Neuronal stem cell (in vitro differentiated cells): ENCODE results near the gene TMCC1.

Source experiments
- DNase-seq: peaks from one replicate; pipeline ENCODE4 v3.0.0-alpha.2; 2013; ENCODE audit warnings: low spot score
- H2AFZ ChIP-seq: one replicate; pipeline ENCODE4 v1.6.1; 2013; ENCODE audit warnings: mild to moderate bottlenecking, low read length, inconsistent platforms
- H2AK5ac ChIP-seq: 2 replicates; pipeline ENCODE4 v1.6.1; 2013; ENCODE audit warnings: low read depth, mild to moderate bottlenecking, inconsistent platforms, low read length, moderate library complexity, mixed read lengths
- H2BK120ac ChIP-seq: 2 replicates; pipeline ENCODE4 v1.6.1; 2013; ENCODE audit warnings: low read depth, mild to moderate bottlenecking, inconsistent platforms, low read length, moderate library complexity, mixed read lengths
- H2BK12ac ChIP-seq: one replicate; pipeline ENCODE4 v1.6.1; 2013; ENCODE audit warnings: low read length, inconsistent platforms
- H2BK15ac ChIP-seq: 2 replicates; pipeline ENCODE4 v1.6.1; 2013; ENCODE audit warnings: mild to moderate bottlenecking, low read length, inconsistent platforms, mixed read lengths
- H2BK5ac ChIP-seq: one replicate; pipeline ENCODE4 v1.6.1; 2013; ENCODE audit warnings: inconsistent platforms, mild to moderate bottlenecking, low read length, moderate library complexity
- H3K14ac ChIP-seq: one replicate; pipeline ENCODE4 v1.6.1; 2013; ENCODE audit warnings: low read length, inconsistent platforms
- H3K18ac ChIP-seq: 2 replicates; pipeline ENCODE4 v1.6.1; 2013; ENCODE audit warnings: low read length, inconsistent platforms
- H3K23ac ChIP-seq: 2 replicates; pipeline ENCODE4 v1.6.1; 2013; ENCODE audit warnings: low read depth, mild to moderate bottlenecking, mixed read lengths, low read length, inconsistent platforms; ENCODE audit not compliant: poor library complexity
- H3K27ac ChIP-seq: replicated peaks from 3 replicates; pipeline ENCODE4 v1.5.1; 2013; ENCODE audit warnings: low read length, inconsistent platforms
- H3K27me3 ChIP-seq, 3 experiments: 2 replicates each; pipeline ENCODE4 v1.6.1; 2013; ENCODE audit warnings: low read length in 3 of 3, mild to moderate bottlenecking in 2 of 3, inconsistent platforms in 1 of 3, low read depth in 1 of 3, mixed read lengths in 1 of 3, moderate library complexity in 1 of 3; ENCODE audit not compliant: control insufficient read depth in 3 of 3, insufficient read depth in 3 of 3
- H3K36me3 ChIP-seq, 2 donors: replicated peaks in 1 of 2; 2 replicates each; pipeline ENCODE4 v1.6.1; 2013; ENCODE audit warnings: low read length in 2 of 2; ENCODE audit not compliant: control insufficient read depth in 2 of 2, insufficient read depth in 2 of 2
- H3K4ac ChIP-seq: 2 replicates; pipeline ENCODE4 v1.6.1; 2013; ENCODE audit warnings: inconsistent platforms, mild to moderate bottlenecking, low read length, moderate library complexity
- H3K4me1 ChIP-seq, 2 donors: 1 replicate in 1 of 2; 2 replicates in 1 of 2; pipeline ENCODE4 v1.6.1; 2013; ENCODE audit warnings: low read length in 2 of 2, low read depth in 1 of 2; ENCODE audit not compliant: control insufficient read depth in 2 of 2, insufficient read depth in 1 of 2
- H3K4me2 ChIP-seq: one replicate; pipeline ENCODE4 v1.6.1; 2013; ENCODE audit warnings: mild to moderate bottlenecking, low read length, inconsistent platforms; ENCODE audit not compliant: insufficient read depth, poor library complexity, severe bottlenecking
- H3K4me3 ChIP-seq, 2 donors: 2 replicates each; pipeline ENCODE4 v1.5.1; 2013; ENCODE audit warnings: low read length in 2 of 2, mild to moderate bottlenecking in 2 of 2, inconsistent platforms in 1 of 2, moderate library complexity in 1 of 2
- H3K79me1 ChIP-seq: one replicate; pipeline ENCODE4 v1.6.1; 2013; ENCODE audit warnings: low read depth, mild to moderate bottlenecking, inconsistent platforms, low read length, moderate library complexity
- H3K9ac ChIP-seq: one replicate; pipeline ENCODE4 v1.6.1; 2013; ENCODE audit warnings: mild to moderate bottlenecking, low read depth, low read length, inconsistent platforms; ENCODE audit not compliant: poor library complexity
- H3K9me3 ChIP-seq, 2 donors: replicated peaks in 1 of 2; 2 replicates each; pipeline versions ENCODE3 to v1.6.1; 2013; ENCODE audit warnings: low read length in 2 of 2, mild to moderate bottlenecking in 2 of 2, inconsistent platforms in 1 of 2, low read depth in 1 of 2, mixed read lengths in 1 of 2, moderate library complexity in 1 of 2; ENCODE audit not compliant: control insufficient read depth in 2 of 2, insufficient read depth in 1 of 2
- H4K8ac ChIP-seq: one replicate; pipeline ENCODE4 v1.6.1; 2013; ENCODE audit warnings: low read depth, mild to moderate bottlenecking, inconsistent platforms, low read length, moderate library complexity
- H4K91ac ChIP-seq: one replicate; pipeline ENCODE4 v1.6.1; 2013; ENCODE audit warnings: low read length, low read depth, mild to moderate bottlenecking, inconsistent platforms; ENCODE audit not compliant: poor library complexity
- WGBS, 2 donors: extraction: QIAGEN DNeasy Blood & Tissue Kit; methylation state at CpG; one replicate each; pipeline ENCODE4 v1.1.7; 2013; ENCODE audit warnings: missing lambda C conversion rate in 2 of 2, mixed read lengths in 1 of 2; ENCODE audit not compliant: insufficient read length in 2 of 2, insufficient replicate concordance in 1 of 2; ENCODE audit errors: extremely low coverage in 2 of 2; 5-methylcytosine and 5-hydroxymethylcytosine counted together

Gene TMCC1

GRCh38 chr3:129736070-129736469 is 157.4 kb downstream of the TMCC1 start:
- WGBS, 2 donors: no CpG with 5 or more reads among the region's 2 CpGs
- no peak overlapping the region for H2BK15ac ChIP-seq
- no peak for DNase-seq

GRCh38 chr3:129735638-129736037 is 157.9 kb downstream of the TMCC1 start:
- Histone ChIP-seq H3K4me3 (no peak overlapping the region), H2AK5ac (no peak overlapping the region), H3K27ac (no peak overlapping the region), H3K23ac (no peak overlapping the region), H4K8ac (no peak overlapping the region), H3K27me3 (no peaks in the 10 kb centered on the region), H3K9me3 (no peaks in the 10 kb centered on the region), H3K4me2 (no peak overlapping the region), H3K79me1 (peaks cover 2% of the 10 kb centered on the region), H3K9ac (no peak overlapping the region), H2BK120ac (no peak overlapping the region), H4K91ac (no peak overlapping the region), H3K14ac (no peak overlapping the region), H3K4me1 (peaks cover 4 to 5% of the 10 kb centered on the region in 2 donors), H2BK5ac (no peak overlapping the region), H2BK15ac (no peak overlapping the region), H3K4ac (no peak overlapping the region), H3K18ac (no peak overlapping the region), H2AFZ (no peak overlapping the region), H3K36me3 (no peaks in the 10 kb centered on the region), H2BK12ac (no peak overlapping the region)
- WGBS, 2 donors: no CpG with 5 or more reads among the region's 4 CpGs
- DNase-seq: no peak

More at GRCh38 chr3:129736070-129736469, 157.4 kb downstream of the TMCC1 start:
- Histone ChIP-seq H3K4me3 (no peak overlapping the region), H4K8ac (no peak overlapping the region), H3K9me3 (no peaks in the 10 kb centered on the region), H3K14ac (no peak overlapping the region), H3K4me2 (no peak overlapping the region), H3K9ac (no peak overlapping the region), H3K4ac (no peak overlapping the region), H3K36me3 (no peaks in the 10 kb centered on the region), H3K79me1 (peaks cover 2% of the 10 kb centered on the region), H2BK12ac (no peak overlapping the region), H3K27ac (no peak overlapping the region), H3K18ac (no peak overlapping the region), H2AFZ (no peak overlapping the region), H3K4me1 (peaks cover 4 to 5% of the 10 kb centered on the region in 2 donors), H2BK120ac (no peak overlapping the region), H2BK5ac (no peak overlapping the region), H4K91ac (no peak overlapping the region), H2AK5ac (no peak overlapping the region), H3K27me3 (no peaks in the 10 kb centered on the region), H3K23ac (no peak overlapping the region)

DNA sequence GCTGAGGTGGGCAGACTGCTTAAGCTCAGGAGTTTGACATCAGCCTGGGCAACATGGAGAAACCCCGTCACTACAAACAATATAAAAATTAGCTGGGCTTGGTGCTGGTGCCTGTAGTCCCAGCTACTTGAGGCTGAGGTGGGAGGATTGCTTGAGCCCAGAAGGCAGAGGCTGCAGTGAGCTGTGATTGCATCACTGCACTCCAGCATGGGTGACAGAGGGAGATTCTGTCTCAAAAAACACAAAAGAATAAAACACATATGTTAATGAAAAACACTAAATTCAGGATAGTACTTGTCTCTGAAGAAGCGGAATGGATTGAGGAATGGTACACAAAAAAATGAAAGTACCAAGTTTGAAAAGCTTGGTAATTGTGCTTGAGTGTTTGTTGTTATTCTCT is 159.1 kb downstream of the TMCC1 start:
- H4K8ac ChIP-seq: no peak overlapping the region
- DNase-seq: no peak
- H4K91ac ChIP-seq: no peak overlapping the region
- no peak overlapping the region for H2BK120ac ChIP-seq
- peaks cover 4 to 5% of the 10 kb centered on the region in 2 donors for H3K4me1 ChIP-seq
- H3K27me3 ChIP-seq: no peaks in the 10 kb centered on the region
- H3K9me3 ChIP-seq: peaks cover 0 to 2% of the 10 kb centered on the region in 2 donors
- no peak overlapping the region for H2BK15ac ChIP-seq
- no peak overlapping the region for H3K4ac ChIP-seq
- no peak overlapping the region for H2BK5ac ChIP-seq
- no peak overlapping the region for H2AK5ac ChIP-seq
- no CpG with 5 or more reads among the region's 2 CpGs for WGBS, 2 donors
- no peak overlapping the region for H2AFZ ChIP-seq
- H2BK12ac ChIP-seq: no peak overlapping the region
- peaks cover 2% of the 10 kb centered on the region for H3K79me1 ChIP-seq
- H3K36me3 ChIP-seq: no peaks in the 10 kb centered on the region
- no peak overlapping the region for H3K4me2 ChIP-seq
- H3K9ac ChIP-seq: no peak overlapping the region
- H3K18ac ChIP-seq: no peak overlapping the region
- no peak overlapping the region for H3K14ac ChIP-seq
- H3K23ac ChIP-seq: no peak overlapping the region
- H3K4me3 ChIP-seq: no peak overlapping the region
- no peak overlapping the region for H3K27ac ChIP-seq

- H4K91ac ChIP-seq: no peak overlapping the region
- H2AFZ ChIP-seq: no peak overlapping the region
- H2BK5ac ChIP-seq: no peak overlapping the region
- H3K14ac ChIP-seq: no peak overlapping the region
- no peak overlapping the region for H3K4me2 ChIP-seq
- H3K27me3 ChIP-seq: no peaks in the 10 kb centered on the region
- H4K8ac ChIP-seq: no peak overlapping the region
- no peaks in the 10 kb centered on the region for H3K36me3 ChIP-seq
- H3K23ac ChIP-seq: no peak overlapping the region
- no peak overlapping the region for H2AK5ac ChIP-seq
- H3K4me3 ChIP-seq: no peak overlapping the region
- no peak overlapping the region for H2BK120ac ChIP-seq
- no CpG with 5 or more reads among the region's 1 CpG for WGBS, 2 donors
- H2BK15ac ChIP-seq: no peak overlapping the region
- H3K18ac ChIP-seq: no peak overlapping the region
- H3K4me1 ChIP-seq: peaks cover 4 to 5% of the 10 kb centered on the region in 2 donors
- no peak overlapping the region for H3K9ac ChIP-seq
- no peak for DNase-seq
- peaks cover 2% of the 10 kb centered on the region for H3K79me1 ChIP-seq
- peaks cover 0 to 9% of the 10 kb centered on the region in 2 donors for H3K9me3 ChIP-seq
- no peak overlapping the region for H2BK12ac ChIP-seq
- H3K4ac ChIP-seq: no peak overlapping the region
- H3K27ac ChIP-seq: no peak overlapping the region
These were observed 161.2 kb downstream of the TMCC1 start for GRCh38 chr3:129732200-129732876.
